HepG2 (cell line): ENCODE measurements around the gene HSDL1. TPM values are rescaled to one million over a fixed set of nuclear protein-coding genes. Genes with fewer than 3 reads are reported as not detected.

ENCODE experiments used
- CSRNP2 ChIP-seq: sonication (generic); formaldehyde crosslinking; conservative IDR thresholded peaks from 2 replicates; pipeline ENCODE4 v1.8.0; 2022; ENCODE audit warnings: low read depth, missing genetic modification reagents
- DMAP1 ChIP-seq: IDR thresholded peaks from 2 replicates; pipeline ENCODE4 v1.6.1; 2016
- EP300 ChIP-seq, 3 experiments: sonication (generic) in 1 of 3; formaldehyde crosslinking in 1 of 3; IDR thresholded peaks; 2 replicates each; pipeline versions ENCODE4 v1.5.1 to v1.6.1; 2011 to 2020; ENCODE audit warnings: low read depth in 2 of 3, low read length in 2 of 3, borderline replicate concordance in 1 of 3, improper control_type of control experiment in 1 of 3, mild to moderate bottlenecking in 1 of 3, missing genetic modification reagents in 1 of 3, moderate library complexity in 1 of 3
- FOXA1 ChIP-seq, 2 experiments: fragments of 450-650 bp in 1 of 2; sonication (generic) in 1 of 2; formaldehyde crosslinking in 1 of 2; IDR thresholded peaks; 2 replicates each; pipeline versions ENCODE4 v1.4.0 to v1.6.1; 2016 to 2020; ENCODE audit warnings: missing genetic modification reagents in 1 of 2
- PRDM15 ChIP-seq: sonication (generic); formaldehyde crosslinking; IDR thresholded peaks from 2 replicates; pipeline ENCODE4 v1.4.0; 2020; ENCODE audit warnings: missing genetic modification reagents
- TBP ChIP-seq: sonication (generic); formaldehyde crosslinking; IDR thresholded peaks from 2 replicates; pipeline ENCODE4 v1.5.0; 2020; ENCODE audit warnings: missing genetic modification reagents
- TGIF2 ChIP-seq: IDR thresholded peaks from 2 replicates; pipeline ENCODE4 v1.6.1; 2016; ENCODE audit warnings: control low read depth, missing compliant biosample characterization
- TP53 ChIP-seq: sonication (generic); formaldehyde crosslinking; conservative IDR thresholded peaks from 2 replicates; pipeline ENCODE4 v1.4.0; 2020; ENCODE audit warnings: missing genetic modification reagents
- ZBTB39 ChIP-seq: sonication (generic); formaldehyde crosslinking; IDR thresholded peaks from 2 replicates; pipeline ENCODE4 v1.5.0; 2020; ENCODE audit warnings: missing genetic modification reagents
- ZNF275 ChIP-seq: sonication (generic); formaldehyde crosslinking; IDR thresholded peaks from 2 replicates; pipeline ENCODE4 v1.8.0; 2022; ENCODE audit warnings: missing genetic modification reagents, mild to moderate bottlenecking, inconsistent platforms, borderline replicate concordance
- ZNF33A ChIP-seq: sonication (generic); formaldehyde crosslinking; IDR thresholded peaks from 2 replicates; pipeline ENCODE4 v1.5.1; 2020; ENCODE audit warnings: missing genetic modification reagents, mild to moderate bottlenecking, moderate library complexity, borderline replicate concordance
- ZNF362 ChIP-seq: sonication (generic); formaldehyde crosslinking; IDR thresholded peaks from 2 replicates; pipeline ENCODE4 v1.4.0; 2020; ENCODE audit warnings: missing genetic modification reagents, mild to moderate bottlenecking, borderline replicate concordance
- ZNF574 ChIP-seq: sonication (generic); formaldehyde crosslinking; IDR thresholded peaks from 2 replicates; pipeline ENCODE4 v1.4.0; 2020; ENCODE audit warnings: missing genetic modification reagents
- polyA plus RNA-seq, 8 experiments: library from polyadenylated mRNA; depleted of rRNA in 3 of 8; stranded (reverse) in 7 of 8; unstranded in 1 of 8; fragments of >200 nt; fragmentation: Illumina TruSeq in 4 of 8; extraction: Trizol in 4 of 8; gene quantifications; 2 replicates each; pipeline versions ENCODE4 v1.2.1 to v1.2.3, GENCODE V29; 2011 to 2016; ENCODE audit warnings: low read depth in 4 of 8, missing spikeins in 1 of 8, mixed read lengths in 1 of 8; ENCODE audit not compliant: insufficient read depth in 1 of 8
- total RNA-seq, 5 experiments: library from RNA; depleted of rRNA; stranded (reverse); fragments of >200 nt; fragmentation: Illumina TruSeq; extraction: Trizol; gene quantifications; 2 replicates each; pipeline ENCODE4 v1.2.3, GENCODE V29; 2016; ENCODE audit warnings: low read depth in 1 of 5

Gene HSDL1
- total and polyA plus RNA-seq, 2 of the 13 experiments (the other 11 are each of a cell fraction or from before 2014, with no cell fraction given), result 49.2 to 49.7 TPM

- TF ChIP-seq ZNF574, result peak; percentile 87
- 0 out of 2 replicates have a peak, but pooled peaks have one; percentile 4 for TF ChIP-seq ZNF275 (CRISPR knock-in tag)
- TF ChIP-seq EP300 (IDR thresholded peaks at IDR 0.05; ENCODE audit: low read depth in 2 of 2, low read length in 2 of 2), result no peak; a peak in 1 of 4 replicates
- TF ChIP-seq EP300 (CRISPR knock-in tag; IDR thresholded peaks at IDR 0.05; ENCODE audit: borderline replicate concordance), result no peak
- no peak for TF ChIP-seq FOXA1 (IDR thresholded peaks at IDR 0.05)
- TF ChIP-seq FOXA1 (CRISPR knock-in tag; IDR thresholded peaks at IDR 0.05), result peak; percentile 92
- TF ChIP-seq TP53 (CRISPR knock-in tag), result no peak
- TF ChIP-seq TGIF2 (CRISPR knock-in tag), result peak; percentile 74
- no peak; the same call in 1 of the 2 replicates for TF ChIP-seq ZNF362 (CRISPR knock-in tag)
- TF ChIP-seq ZNF33A (CRISPR knock-in tag), result peak; percentile 86; the same call in 1 of the 2 replicates
- peak; percentile 55; the same call in 1 of the 2 replicates for TF ChIP-seq TBP (CRISPR knock-in tag)
- peak; percentile 93 for TF ChIP-seq DMAP1
- no peak; the same call in 1 of the 2 replicates for TF ChIP-seq ZBTB39 (CRISPR knock-in tag)
- no peak for TF ChIP-seq CSRNP2 (CRISPR knock-in tag)
- TF ChIP-seq PRDM15, result no peak; the same call in 1 of the 2 replicates
Observed at GRCh38 chr16:84116720-84117493, 28.1 kb downstream of the HSDL1 start, which contains the start of gene MBTPS1 (continued).
